ENCODE measurements around the gene TEDC1. TPM values are rescaled to one million over a fixed set of nuclear protein-coding genes. Genes with fewer than 3 reads are reported as not detected.

Gene TEDC1
- total RNA-seq, 1 donor from 2014 or later: 12.7 TPM

GRCh38 chr14:105495101-105495989 is 4.3 kb downstream of the TEDC1 start:
- H3K27me3 ChIP-seq: no peaks in the 10 kb centered on the region
- peak in 1 of 2 donors; percentile 64 for DNase-seq (ENCODE audit: low spot score in 2 of 2)
- peaks cover 0 to 10% of the 10 kb centered on the region in 2 donors for H3K36me3 ChIP-seq
- no peak overlapping the region for H3K4me3 ChIP-seq
- H3K27ac ChIP-seq: no peak overlapping the region
- TF ChIP-seq, protein P1, sequence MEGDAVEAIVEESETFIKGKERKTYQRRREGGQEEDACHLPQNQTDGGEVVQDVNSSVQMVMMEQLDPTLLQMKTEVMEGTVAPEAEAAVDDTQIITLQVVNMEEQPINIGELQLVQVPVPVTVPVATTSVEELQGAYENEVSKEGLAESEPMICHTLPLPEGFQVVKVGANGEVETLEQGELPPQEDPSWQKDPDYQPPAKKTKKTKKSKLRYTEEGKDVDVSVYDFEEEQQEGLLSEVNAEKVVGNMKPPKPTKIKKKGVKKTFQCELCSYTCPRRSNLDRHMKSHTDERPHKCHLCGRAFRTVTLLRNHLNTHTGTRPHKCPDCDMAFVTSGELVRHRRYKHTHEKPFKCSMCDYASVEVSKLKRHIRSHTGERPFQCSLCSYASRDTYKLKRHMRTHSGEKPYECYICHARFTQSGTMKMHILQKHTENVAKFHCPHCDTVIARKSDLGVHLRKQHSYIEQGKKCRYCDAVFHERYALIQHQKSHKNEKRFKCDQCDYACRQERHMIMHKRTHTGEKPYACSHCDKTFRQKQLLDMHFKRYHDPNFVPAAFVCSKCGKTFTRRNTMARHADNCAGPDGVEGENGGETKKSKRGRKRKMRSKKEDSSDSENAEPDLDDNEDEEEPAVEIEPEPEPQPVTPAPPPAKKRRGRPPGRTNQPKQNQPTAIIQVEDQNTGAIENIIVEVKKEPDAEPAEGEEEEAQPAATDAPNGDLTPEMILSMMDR (IDR thresholded peaks at IDR 0.05): no peak
- H3K4me1 ChIP-seq: peaks cover 0 to 6% of the 10 kb centered on the region in 2 donors
- intact Hi-C loops (cut with DNase I): no loop called here
- H3K9me3 ChIP-seq: no peaks in the 10 kb centered on the region

DNA sequence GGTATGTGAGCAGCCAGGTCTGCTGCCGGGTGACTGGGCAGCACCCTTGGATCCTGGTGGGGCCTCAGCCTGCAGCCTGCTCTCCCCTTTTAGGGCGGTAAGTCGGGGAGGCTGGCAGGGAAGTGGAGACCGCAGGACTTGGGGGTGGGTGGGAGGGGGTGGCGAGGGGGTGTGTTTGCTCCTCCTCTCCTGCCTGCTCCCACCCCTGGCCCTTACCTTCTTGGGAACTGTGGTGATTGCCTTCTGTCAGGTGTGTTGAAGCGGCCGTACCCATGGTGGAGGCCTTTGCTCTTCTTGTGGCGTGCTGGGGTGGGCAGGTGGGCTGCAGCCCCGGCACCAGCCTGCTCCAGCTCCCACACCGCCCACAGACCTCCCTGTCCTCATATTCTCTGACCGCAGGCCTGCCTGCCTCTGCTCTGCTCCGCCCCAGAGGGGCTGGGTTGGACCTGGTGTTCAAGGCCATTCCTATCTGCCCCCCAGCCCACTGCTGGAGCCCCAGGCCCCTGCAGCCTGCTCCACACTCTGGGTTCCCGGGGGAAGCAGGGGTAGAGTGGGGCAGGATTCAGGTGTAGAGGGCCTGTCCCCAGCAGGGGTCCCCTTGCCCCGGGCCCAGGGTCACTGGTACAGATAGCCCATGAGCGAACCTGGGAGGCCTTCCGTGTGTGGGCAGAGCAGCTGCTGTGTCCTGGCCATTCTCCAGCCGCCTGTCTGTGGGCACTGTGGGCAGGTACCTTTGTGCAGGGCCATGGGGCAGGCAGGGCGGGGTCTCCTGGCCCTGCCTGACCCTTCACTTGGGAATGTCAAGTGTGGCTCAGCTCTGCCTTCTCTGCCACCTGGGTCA is 5.2 kb downstream of the TEDC1 start:
- Histone ChIP-seq H3K9me3 (no peaks in the 10 kb centered on the region), H3K27ac (no peak overlapping the region), H3K27me3 (no peaks in the 10 kb centered on the region), H3K36me3 (peaks cover 0 to 10% of the 10 kb centered on the region in 2 donors), H3K4me3 (no peak overlapping the region), H3K4me1 (peaks cover 0 to 6% of the 10 kb centered on the region in 2 donors)
- DNase-seq (ENCODE audit: low spot score in 2 of 2): no peak
- intact Hi-C loops (cut with DNase I): no loop called here
- TF ChIP-seq, protein P1 (IDR thresholded peaks at IDR 0.05): no peak

- intact Hi-C loops (cut with DNase I): no loop called here
- no peak for DNase-seq (ENCODE audit: low spot score in 2 of 2)
- H3K4me1 ChIP-seq: no peaks in the 10 kb centered on the region
- H3K27me3 ChIP-seq: no peaks in the 10 kb centered on the region
- peaks cover 0 to 10% of the 10 kb centered on the region in 2 donors for H3K36me3 ChIP-seq
- no peaks in the 10 kb centered on the region for H3K9me3 ChIP-seq
- TF ChIP-seq, protein P1 (IDR thresholded peaks at IDR 0.05): no peak
- H3K4me3 ChIP-seq: no peak overlapping the region
- no peak overlapping the region for H3K27ac ChIP-seq
These were observed 6.0 kb downstream of the TEDC1 start for GRCh38 chr14:105496831-105497591.

DNA sequence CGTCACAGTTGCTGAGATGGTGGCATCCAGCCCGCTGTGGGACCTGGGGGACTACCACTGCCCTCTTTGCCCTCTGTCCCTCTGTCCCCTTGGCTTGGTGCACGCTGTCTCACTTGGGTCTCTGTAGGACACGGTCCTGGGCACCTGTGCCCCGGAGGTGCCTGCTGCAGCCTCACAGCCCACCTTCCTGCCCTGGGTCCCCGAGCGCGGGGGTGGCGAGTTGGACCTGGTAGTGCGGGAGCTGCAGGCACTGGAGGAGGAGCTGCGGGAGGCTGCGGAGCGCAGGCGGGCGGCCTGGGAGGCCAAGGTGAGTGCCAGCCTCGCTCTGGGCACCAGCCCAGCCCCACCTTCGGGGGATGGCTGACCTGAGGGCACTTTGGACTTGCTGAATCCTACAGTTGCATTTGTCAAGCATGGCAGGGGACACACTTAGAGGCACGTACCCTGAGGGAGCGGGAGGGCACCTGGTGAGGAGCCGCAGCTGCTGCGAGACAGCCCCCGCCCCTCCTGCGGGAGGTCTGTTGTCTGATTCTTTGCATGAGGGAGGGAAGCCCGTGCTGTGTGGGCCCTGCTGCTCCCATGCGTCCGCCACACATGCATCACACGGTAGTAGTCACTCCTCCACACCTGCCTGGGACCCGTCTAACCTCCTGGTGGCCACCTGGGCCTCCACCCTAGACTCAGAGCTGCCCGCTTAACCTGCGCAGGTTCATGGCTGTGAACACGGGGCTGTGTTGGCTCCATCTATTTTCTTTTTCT is 6.8 kb downstream of the TEDC1 start:
- Histone ChIP-seq H3K27ac (no peak overlapping the region), H3K4me3 (no peak overlapping the region), H3K36me3 (peaks cover 0 to 10% of the 10 kb centered on the region in 2 donors), H3K4me1 (no peaks in the 10 kb centered on the region), H3K27me3 (no peaks in the 10 kb centered on the region), H3K9me3 (no peaks in the 10 kb centered on the region)
- TF ChIP-seq, protein P1 (IDR thresholded peaks at IDR 0.05): no peak
- intact Hi-C loops (cut with DNase I): no loop called here
- no peak for DNase-seq (ENCODE audit: low spot score in 2 of 2)

Data from ascending aorta (tissue), 2 donors.